NCI-H2196 treated with DMSO at 0.1 percent for 48 hours (cell line): ENCODE data around the gene PTPRJ.
A peak's percentile ranks its signal among the peaks of the same experiment; 100 is the strongest.
"Not testable (repeated sequence)": the region's sequence is repeated elsewhere in the genome, so short reads cannot be mapped to it uniquely, and the experiment has no call there.

Source experiments
- DNase-seq: peaks from one replicate; lab custom pipeline; 2025; ENCODE audit not compliant: unreplicated experiment; lab: John Stamatoyannopoulos, UW

Gene PTPRJ

GRCh38 chr11:48108231-48109045 lies 128.1 kb downstream of the PTPRJ start:
- DNase-seq, result no peak

GRCh38 chr11:48109046-48109666 lies 128.8 kb downstream of the PTPRJ start:
- peak; percentile 50 for DNase-seq

- DNase-seq, result no peak
These were observed 130.1 kb downstream of the PTPRJ start for GRCh38 chr11:48110509-48110766.

- no peak for DNase-seq
These were observed 131.5 kb downstream of the PTPRJ start for GRCh38 chr11:48111891-48112290.

GRCh38 chr11:48114740-48115139 lies 134.4 kb downstream of the PTPRJ start:
- DNase-seq, result no peak

- no peak for DNase-seq
These were observed 136.3 kb downstream of the PTPRJ start for GRCh38 chr11:48116437-48117228.

- no peak for DNase-seq
These were observed 141.9 kb downstream of the PTPRJ start for GRCh38 chr11:48122246-48122645.

- DNase-seq, result no peak
These were observed 142.3 kb downstream of the PTPRJ start for GRCh38 chr11:48122656-48123055.

- DNase-seq, result no peak
These were observed 143.0 kb downstream of the PTPRJ start for GRCh38 chr11:48123254-48123875.

GRCh38 chr11:48123934-48124755 lies 143.8 kb downstream of the PTPRJ start:
- DNase-seq, result no peak

GRCh38 chr11:48124880-48125279 lies 144.5 kb downstream of the PTPRJ start:
- no peak for DNase-seq

- DNase-seq, result no peak
These were observed 145.5 kb downstream of the PTPRJ start for GRCh38 chr11:48125866-48126265.

- DNase-seq, result no peak
These were observed 147.3 kb downstream of the PTPRJ start for GRCh38 chr11:48127521-48128183.

- no peak for DNase-seq
These were observed 149.5 kb downstream of the PTPRJ start for GRCh38 chr11:48129697-48130395.

- no peak for DNase-seq
These were observed 154.0 kb downstream of the PTPRJ start for GRCh38 chr11:48134221-48134922.

GRCh38 chr11:48138222-48138621 lies 157.9 kb downstream of the PTPRJ start:
- DNase-seq, result no peak

GRCh38 chr11:48139896-48140295 lies 159.5 kb downstream of the PTPRJ start:
- not testable (repeated sequence) for DNase-seq

- no peak for DNase-seq
These were observed 161.2 kb downstream of the PTPRJ start for GRCh38 chr11:48141475-48142122.
